NCI-H1694 treated with DMSO at 0.1 percent for 48 hours (cell line): ENCODE data around the gene UCK1.

Source experiments
- DNase-seq: peaks from one replicate; lab custom pipeline; 2025; lab: John Stamatoyannopoulos, UW

Gene UCK1

DNA sequence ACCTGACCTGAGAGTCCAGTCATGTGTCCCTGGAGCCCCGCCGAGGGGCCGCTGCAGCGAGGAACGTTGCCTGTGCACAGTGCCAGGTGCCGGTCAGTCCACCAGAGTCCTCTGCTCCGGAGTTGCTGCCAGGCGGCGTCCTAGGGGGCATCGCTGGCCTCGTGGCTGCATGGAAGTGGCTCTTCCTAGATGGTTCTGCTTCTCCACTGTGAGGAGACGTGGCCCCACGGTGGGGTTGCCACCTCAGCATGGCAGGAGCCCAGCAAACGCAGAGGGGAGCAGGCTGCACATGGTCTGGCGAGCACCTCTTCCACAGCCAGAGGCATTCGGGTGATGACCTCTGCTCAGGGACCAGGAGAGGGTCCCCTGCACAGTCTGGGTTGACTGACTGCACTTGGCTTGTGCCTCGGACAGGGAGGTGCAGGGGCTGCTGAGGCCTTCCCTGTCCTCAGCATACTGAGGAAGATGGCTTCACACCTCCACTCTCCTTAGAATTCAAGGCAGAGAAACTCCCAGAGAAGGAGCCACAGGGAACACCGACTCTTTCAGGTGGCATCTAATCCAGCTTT, 54.2 kb downstream of the UCK1 start:
- no peak for DNase-seq

- peak; percentile 54 for DNase-seq
Observed at GRCh38 chr9:131475956-131476776, 54.9 kb downstream of the UCK1 start.

DNA sequence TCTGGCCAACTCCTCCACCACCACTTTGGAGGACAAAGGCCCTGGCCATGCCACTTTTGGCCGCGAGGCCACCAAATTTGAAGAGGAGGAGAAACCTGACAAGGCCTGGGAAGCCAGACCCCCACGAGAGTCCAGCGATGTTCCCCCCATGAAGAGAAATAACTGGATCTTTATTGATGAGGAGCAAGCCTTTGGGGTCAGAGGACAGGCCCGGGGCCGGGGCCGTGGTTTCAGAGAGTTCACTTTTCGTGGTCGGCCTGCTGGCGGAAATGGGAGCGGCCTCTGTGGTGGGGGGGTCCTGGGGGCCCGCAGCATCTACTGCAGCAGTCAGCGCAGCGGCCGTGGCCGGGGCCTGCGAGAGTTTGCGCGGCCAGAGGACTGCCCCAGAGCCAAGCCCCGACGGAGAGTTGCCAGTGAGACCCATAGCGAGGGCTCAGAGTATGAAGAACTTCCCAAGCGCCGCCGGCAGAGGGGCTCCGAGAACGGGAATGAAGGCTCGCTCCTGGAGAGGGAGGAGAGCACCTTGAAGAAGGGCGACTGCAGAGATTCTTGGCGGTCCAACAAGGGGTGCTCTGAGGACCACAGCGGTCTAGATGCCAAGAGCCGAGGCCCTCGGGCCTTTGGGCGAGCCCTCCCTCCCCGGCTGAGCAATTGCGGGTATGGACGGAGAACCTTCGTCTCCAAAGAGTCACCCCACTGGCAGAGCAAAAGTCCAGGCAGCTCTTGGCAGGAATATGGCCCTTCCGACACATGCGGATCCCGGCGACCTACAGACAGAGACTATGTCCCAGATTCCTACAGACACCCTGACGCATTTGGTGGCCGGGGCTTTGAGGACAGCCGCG, 55.7 kb downstream of the UCK1 start:
- DNase-seq = no peak

DNA sequence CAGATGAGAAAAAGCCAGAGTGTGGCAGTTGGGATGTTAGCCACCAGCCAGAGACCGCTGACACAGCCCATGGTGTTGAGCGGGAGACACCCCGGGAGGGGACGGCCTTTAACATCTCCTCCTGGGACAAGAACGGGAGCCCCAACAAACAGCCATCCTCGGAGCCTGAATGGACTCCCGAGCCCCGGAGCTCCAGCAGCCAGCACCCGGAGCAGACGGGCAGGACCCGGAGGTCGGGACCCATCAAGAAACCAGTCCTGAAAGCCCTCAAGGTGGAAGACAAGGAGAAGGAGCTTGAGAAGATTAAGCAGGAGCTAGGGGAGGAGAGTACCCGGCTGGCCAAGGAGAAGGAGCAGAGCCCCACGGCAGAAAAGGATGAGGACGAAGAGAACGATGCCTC, 56.4 kb downstream of the UCK1 start:
- no peak for DNase-seq

GRCh38 chr9:131473891-131474290, 57.2 kb downstream of the UCK1 start:
- DNase-seq = no peak
